ENCODE measurements around the gene PPP2R2B.

- TF ChIP-seq POLR2A (IDR thresholded peaks at IDR 0.05) (no peak), CTCF (IDR thresholded peaks at IDR 0.05) (no peak)
Measured at GRCh38 chr5:146632620-146633322, 245.8 kb downstream of the PPP2R2B start.
